HG03439 (cell line): ENCODE data around the gene CCDC200.
"Not testable (repeated sequence)": the region's sequence is repeated elsewhere in the genome, so short reads cannot be mapped to it uniquely, and the experiment has no call there.

ENCODE experiments used
- ATAC-seq: cut with Tn5 transposase; IDR thresholded peaks from one replicate; pipeline ENCODE4 v1.9.1; 2021; ENCODE audit warnings: mild to moderate bottlenecking, moderate library complexity; ENCODE audit not compliant: unreplicated experiment

The CCDC200 gene

DNA sequence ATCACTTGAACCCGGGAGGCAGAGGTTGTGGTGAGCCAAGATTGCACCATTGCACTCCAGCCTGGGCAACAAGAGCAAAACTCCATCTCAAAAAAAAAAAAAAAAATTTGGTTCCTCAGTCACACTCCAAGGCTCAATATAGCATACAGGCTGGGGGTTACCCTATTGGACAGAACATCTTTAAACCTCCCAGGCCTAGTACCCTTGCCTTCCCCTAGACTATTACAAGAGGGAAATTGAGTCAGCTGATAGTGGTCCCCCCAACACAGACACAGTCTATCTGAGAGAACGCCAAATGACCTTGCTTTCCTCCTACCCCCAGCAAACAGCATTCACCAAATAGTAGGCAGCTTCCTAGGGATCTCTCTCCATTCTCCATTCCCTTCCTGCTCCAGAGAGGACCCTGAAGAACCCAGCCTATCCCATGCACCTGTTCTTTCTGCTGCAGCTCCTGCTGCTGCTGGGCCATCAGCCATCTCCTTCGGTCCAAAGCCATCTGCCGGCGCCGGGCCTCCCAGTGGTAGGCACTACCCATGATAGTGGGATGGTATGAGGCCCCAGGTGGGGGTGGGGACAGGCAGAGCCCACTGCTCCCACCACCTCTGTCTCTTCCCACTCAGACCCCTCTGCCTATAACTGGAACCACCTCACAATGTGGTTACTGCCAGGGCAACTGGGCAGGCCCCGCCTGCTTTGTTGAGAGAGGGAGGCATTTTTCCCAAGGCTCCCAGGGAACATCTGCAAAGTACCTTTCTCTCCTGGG, at the start of gene CCDC200:
TSS of gene CCDC200 (minus strand) at position 604 of the 763 bp plus-strand sequence. CDS start at position 535, 69 bp downstream.
- not testable (repeated sequence) for ATAC-seq

DNA sequence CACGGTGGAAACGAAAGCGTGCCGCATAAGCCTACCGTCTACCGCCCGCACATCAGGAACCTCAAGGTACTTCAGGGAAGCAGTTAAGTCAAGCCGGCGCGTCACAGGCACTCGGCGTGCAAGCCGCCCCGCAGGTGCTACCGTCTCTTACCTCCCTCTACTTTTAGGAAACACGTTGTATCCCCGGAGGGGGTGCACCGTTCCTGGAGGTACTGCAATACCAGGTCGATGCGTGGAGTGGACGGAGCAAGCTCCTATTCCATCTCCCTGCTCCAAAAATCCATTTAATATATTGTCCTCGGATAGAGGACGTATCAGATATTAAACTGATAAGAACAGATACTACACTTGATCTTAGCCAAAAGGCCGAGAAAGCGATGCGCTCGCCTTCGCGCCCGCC, 44.5 kb upstream of the CCDC200 start:
- not testable (repeated sequence) for ATAC-seq

DNA sequence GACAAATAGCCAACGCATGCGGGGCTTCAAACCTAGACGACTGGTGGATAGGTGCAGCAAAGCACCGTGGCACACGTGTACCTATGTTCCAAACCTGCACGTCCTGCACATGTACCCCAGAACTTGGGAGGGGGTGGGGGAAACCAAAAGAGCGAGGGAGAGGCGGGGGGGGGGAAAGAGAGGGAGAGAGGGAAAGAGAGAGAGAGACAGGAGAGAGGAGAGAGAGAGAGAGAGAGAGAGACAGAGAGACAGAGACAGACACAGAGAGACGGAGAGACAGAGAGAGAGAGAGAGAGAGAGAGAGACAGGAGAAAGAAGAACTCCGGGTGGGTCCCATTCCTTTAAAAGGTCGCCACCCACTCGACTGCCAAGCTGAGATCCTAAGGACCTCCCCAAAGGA, 44.1 kb upstream of the CCDC200 start:
- ATAC-seq = not testable (repeated sequence)

DNA sequence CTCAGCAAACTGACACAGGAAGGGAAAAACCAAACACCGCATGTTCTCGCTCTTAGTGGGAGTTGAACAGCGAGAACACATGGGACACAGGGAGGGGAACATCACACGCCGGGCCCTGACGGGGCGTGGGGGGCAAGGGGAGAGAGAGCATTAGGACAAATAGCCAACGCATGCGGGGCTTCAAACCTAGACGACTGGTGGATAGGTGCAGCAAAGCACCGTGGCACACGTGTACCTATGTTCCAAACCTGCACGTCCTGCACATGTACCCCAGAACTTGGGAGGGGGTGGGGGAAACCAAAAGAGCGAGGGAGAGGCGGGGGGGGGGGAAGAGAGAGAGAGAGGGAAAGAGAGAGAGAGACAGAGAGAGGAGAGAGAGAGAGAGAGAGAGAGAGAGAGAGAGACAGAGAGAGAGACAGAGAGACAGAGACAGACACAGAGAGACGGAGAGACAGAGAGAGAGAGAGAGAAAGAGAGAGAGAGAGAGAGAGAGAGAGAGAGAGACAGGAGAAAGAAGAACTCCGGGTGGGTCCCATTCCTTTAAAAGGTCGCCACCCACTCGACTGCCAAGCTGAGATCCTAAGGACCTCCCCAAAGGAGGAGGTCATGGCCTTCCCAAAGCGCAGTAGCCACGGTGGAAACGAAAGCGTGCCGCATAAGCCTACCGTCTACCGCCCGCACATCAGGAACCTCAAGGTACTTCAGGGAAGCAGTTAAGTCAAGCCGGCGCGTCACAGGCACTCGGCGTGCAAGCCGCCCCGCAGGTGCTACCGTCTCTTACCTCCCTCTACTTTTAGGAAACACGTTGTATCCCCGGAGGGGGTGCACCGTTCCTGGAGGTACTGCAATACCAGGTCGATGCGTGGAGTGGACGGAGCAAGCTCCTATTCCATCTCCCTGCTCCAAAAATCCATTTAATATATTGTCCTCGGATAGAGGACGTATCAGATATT, 42.4 kb upstream of the CCDC200 start:
- ATAC-seq = not testable (repeated sequence)

DNA sequence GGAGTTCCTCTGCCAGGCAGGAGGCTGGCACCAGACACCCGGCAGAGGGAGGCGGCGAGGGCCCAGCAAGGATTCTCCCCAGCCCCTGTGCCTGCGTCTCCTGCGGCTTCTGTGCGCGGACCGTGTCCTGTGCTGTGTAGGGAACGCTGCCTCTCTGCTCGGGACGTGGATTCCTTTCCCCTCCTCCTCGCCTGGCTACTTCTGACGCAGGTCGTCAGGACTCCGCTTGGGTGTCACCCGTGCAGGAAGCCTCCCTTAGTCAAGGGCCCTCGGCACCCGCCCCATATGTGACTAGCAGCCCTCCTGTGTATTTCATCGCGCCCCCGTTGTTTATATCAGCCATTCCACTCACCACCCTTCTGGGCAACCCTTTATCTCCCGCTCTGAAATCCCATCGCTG, 18.0 kb upstream of the CCDC200 start:
- ATAC-seq = not testable (repeated sequence)

DNA sequence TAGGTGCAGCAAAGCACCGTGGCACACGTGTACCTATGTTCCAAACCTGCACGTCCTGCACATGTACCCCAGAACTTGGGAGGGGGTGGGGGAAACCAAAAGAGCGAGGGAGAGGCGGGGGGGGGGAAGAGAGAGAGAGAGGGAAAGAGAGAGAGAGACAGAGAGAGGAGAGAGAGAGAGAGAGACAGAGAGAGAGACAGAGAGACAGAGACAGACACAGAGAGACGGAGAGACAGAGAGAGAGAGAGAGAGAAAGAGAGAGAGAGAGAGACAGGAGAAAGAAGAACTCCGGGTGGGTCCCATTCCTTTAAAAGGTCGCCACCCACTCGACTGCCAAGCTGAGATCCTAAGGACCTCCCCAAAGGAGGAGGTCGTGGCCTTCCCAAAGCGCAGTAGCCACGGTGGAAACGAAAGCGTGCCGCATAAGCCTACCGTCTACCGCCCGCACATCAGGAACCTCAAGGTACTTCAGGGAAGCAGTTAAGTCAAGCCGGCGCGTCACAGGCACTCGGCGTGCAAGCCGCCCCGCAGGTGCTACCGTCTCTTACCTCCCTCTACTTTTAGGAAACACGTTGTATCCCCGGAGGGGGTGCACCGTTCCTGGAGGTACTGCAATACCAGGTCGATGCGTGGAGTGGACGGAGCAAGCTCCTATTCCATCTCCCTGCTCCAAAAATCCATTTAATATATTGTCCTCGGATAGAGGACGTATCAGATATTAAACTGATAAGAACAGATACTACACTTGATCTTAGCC, 12.4 kb upstream of the CCDC200 start:
- ATAC-seq = not testable (repeated sequence)

DNA sequence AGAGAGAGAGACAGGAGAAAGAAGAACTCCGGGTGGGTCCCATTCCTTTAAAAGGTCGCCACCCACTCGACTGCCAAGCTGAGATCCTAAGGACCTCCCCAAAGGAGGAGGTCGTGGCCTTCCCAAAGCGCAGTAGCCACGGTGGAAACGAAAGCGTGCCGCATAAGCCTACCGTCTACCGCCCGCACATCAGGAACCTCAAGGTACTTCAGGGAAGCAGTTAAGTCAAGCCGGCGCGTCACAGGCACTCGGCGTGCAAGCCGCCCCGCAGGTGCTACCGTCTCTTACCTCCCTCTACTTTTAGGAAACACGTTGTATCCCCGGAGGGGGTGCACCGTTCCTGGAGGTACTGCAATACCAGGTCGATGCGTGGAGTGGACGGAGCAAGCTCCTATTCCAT, 11.2 kb upstream of the CCDC200 start:
- not testable (repeated sequence) for ATAC-seq

DNA sequence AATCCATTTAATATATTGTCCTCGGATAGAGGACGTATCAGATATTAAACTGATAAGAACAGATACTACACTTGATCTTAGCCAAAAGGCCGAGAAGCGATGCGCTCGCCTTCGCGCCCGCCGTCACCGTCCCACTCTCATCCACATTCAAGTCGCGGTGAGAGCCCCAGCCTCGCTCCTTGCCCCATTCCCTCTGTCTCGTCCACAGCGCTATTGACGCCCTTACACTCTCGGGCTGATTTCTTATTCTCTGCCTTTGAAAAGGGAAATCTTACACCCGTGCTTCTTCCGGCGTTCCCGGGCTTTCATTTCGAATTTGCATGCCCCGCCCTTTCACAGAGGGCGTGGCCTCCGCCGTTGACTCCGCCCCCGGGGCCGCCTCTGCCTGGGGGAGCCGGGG, 5.5 kb upstream of the CCDC200 start, which contains the start of gene RNU2-1:
TSS of gene RNU2-1 (minus strand) at position 101 of the 400 bp plus-strand sequence.
- ATAC-seq = not testable (repeated sequence)

DNA sequence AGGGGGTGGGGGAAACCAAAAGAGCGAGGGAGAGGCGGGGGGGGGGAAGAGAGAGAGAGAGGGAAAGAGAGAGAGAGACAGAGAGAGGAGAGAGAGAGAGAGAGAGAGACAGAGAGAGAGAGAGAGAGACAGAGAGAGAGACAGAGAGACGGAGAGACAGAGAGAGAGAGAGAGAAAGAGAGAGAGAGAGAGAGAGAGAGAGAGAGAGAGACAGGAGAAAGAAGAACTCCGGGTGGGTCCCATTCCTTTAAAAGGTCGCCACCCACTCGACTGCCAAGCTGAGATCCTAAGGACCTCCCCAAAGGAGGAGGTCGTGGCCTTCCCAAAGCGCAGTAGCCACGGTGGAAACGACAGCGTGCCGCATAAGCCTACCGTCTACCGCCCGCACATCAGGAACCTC, 4.8 kb upstream of the CCDC200 start:
- ATAC-seq = not testable (repeated sequence)

DNA sequence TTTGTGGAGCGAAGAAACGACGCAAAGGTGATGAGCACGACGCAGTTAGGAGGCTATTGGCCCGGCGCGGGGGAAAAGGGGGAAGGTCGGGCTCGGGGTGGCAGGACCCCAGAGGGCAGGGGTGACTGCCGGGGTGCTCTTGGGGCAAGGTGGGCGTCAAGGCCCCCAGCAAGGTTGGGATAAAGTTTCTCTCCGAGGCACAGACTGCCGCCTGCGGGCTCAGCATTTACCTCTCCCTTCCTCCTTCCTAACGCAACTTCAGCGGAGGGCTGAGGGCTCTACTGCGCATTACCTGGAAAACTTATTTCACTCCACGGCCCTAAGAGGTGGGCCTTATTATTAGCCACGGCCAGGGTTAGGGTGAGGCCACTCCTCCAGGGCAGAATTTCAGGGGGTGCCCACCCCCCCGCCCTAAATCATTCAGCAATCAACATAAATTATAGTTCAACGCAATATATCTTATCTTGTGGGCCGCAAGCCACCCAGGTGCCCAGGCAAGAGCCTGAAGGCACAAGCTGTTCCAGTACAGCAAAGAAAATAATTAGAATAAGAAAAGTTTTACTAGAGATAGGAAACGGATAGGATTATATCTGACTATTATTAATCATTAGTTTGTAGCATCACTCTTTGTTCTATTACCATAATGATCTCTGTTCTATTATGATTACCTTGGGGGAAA, 3.7 kb upstream of the CCDC200 start:
- not testable (repeated sequence) for ATAC-seq

DNA sequence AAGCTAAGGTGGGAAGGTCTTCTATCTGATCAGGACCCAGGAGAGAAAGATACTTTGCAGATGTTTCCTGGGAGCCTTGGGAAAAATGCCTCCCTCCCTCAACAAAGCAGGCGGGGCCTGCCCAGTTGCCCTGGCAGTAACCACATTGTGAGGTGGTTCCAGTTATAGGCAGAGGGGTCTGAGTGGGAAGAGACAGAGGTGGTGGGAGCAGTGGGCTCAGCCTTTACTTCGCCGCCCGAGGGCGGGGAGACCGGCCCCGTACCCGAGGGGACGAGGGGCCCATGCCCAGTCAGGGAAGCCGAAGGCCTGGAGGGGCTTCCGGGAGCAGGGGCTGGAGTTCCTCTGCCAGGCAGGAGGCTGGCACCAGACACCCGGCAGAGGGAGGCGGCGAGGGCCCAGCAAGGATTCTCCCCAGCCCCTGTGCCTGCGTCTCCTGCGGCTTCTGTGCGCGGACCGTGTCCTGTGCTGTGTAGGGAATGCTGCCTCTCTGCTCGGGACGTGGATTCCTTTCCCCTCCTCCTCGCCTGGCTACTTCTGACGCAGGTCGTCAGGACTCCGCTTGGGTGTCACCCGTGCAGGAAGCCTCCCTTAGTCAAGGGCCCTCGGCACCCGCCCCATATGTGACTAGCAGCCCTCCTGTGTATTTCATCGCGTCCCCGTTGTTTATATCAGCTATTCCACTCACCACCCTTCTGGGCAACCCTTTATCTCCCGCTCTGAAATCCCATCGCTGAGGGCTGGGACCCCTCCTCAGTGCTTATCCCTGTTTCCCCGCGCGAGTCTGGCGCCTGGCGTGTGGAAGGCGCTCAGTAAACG, 3.0 kb upstream of the CCDC200 start:
- ATAC-seq = not testable (repeated sequence)

DNA sequence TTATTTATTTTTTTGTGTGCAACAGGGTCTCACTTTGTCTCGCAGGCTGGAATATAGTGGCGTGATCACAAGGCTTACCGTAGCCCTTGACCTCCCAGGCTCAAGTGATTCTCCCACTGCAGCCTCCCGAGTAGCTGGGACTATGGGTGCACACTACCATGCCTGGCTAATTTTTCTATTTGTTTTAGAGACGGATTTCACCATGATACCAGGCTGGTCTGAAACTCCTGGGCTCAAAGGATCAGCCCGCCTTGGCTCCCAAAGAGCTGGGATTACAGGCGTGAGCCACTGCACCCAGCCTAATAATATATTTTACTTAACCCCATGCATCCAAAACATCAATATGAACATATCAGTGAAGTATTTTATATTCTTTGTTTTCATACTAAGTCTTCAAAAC, 2.0 kb downstream of the CCDC200 start:
- ATAC-seq = no peak

DNA sequence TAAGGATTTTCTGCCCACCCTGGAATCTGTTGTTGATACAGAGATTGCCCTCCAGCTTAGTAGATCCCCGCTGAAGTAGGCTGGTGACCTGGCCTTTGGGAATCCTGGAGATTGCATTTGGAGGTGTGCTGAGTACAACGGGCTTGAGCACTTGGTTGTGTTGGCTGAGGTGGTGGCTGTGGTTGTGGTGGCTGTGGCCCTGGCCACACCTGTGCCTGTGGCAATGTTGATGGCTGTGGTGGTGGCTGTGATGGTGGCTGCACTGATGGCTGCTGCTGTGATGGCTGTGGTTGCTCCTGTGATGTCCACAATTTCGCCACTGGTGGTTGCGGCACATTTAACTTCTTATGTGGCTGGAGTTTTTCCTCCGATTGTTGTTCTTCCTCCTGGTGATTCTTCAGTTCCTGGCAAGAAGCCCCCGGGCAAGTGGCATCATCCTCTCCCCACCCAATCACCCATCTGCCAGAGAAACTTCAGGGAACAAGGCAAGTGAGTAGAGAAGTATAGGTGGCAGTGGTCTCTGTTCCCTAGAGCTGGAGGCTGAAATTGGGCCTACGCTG, 4.2 kb downstream of the CCDC200 start:
- ATAC-seq = no peak

DNA sequence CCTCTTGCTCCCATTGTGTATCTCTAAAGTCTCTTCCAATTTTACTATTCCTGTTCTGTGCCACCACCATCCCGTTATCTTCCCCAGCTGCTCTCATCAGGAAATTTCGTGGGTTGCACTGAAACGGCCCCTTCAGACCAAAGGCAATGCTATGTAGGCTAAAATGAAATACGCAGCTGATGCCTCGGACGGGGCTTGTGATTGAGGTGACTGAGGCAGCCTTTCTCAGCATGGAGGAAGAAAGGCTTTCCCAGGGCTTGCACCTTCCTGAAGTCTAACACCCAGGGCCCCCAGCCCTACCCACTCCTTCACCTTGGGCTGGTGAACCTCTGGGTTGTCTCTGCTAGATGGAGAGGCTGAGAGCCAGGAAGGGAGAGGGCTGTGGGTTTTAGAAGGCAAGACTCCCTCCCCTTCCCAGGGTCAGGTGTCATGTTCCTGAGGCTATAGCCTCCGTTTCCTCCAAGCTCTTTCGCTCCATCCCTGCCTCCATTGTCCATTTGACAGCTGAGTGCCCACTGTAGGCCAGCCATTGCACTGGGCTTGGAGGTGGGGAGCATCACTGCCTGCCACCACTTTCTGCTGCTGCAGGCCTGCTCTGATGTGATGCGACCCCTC, 7.8 kb downstream of the CCDC200 start:
- ATAC-seq = no peak

DNA sequence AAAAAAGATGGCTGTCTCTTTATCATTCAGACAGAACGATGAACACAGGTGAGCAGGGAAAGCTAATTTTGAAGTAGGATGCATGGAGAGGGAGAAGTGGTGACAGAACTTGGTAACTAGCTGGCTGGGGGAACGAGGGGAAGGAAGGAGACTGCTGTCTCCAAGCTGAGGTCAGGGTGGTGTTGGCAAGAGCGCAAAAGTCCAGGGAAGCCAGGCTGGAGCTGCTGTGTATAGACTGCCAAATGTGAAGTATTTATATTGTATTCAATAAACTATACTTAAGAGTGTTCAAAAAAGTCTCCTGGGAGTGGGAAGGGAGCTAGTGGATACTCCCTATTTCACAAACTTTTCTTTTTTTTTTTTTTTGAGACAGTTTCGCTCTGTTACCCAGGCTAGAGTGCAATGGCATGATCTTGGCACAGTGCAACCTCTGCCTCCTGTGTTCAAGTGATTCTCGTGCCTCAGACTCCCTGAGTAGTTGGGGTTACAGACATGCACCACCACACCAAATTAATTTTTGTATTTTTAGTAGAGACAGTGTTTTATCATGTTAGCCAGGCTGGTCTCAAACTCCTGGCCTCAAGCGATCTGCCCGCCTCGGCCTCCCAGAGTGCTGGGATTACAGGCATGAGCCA, 8.6 kb downstream of the CCDC200 start:
- no peak for ATAC-seq

DNA sequence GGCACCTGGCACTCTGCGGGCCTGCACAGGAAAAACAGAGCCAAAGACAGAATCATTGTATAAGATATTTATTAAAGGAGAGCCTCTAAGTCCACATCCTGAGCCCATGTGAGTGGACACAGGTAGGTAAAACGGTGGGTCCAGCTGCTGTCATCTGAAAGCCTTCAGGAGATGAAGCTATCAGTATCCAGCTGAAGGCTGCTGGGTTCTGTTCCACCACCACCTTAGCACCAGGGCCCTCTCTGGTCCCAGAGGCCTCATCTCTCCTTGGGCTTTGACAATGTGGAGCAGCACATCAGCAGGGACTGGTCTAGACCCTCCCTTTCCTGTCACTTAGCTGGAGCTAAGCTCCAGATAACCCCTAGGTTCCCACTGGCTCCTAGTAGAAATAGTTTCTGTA, 9.4 kb downstream of the CCDC200 start:
- ATAC-seq = no peak

DNA sequence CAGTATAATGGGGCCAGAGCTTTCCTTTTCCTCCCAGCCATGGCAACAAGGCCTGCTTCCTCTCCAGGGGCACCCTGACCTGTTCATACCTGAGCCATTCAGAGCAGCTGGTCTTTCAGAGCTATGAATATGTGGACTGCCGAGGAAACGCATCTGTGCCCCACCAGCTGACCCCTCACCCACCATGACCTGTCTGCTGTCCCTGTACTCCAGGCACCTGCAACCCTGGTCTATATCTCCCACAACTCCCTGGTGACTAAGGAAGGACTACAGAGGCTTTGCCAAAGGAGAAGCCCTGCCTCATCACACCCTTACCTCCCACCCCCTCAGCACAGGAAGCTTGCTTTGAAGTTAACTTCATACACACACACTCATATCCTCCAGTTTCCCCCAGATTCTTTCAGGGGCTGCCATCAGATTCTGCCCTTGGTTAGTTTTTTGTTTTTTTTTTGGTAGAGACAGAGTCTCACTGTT, 10.8 kb downstream of the CCDC200 start:
- ATAC-seq = no peak
